IgD-negative memory B cell (primary cell): ENCODE data around the gene CLEC2L. TPM values are rescaled to one million over a fixed set of nuclear protein-coding genes. Genes with fewer than 3 reads are reported as not detected.

ENCODE experiments used
- H3K27ac Mint-ChIP-seq, 3 donors: one replicate each; pipeline ENCODE4 v1.8.0; 2020 to 2022; ENCODE audit warnings: mild to moderate bottlenecking in 3 of 3, mixed read lengths in 3 of 3, moderate library complexity in 1 of 3
- H3K27me3 Mint-ChIP-seq: one replicate; pipeline ENCODE4 v1.8.0; 2021; ENCODE audit warnings: mixed read lengths
- H3K36me3 Mint-ChIP-seq: one replicate; pipeline ENCODE4 v1.8.0; 2020; ENCODE audit warnings: mild to moderate bottlenecking, mixed read lengths
- H3K4me1 Mint-ChIP-seq, 3 donors: one replicate each; pipeline ENCODE4 v1.8.0; 2020 to 2022; ENCODE audit warnings: mixed read lengths in 3 of 3, mild to moderate bottlenecking in 1 of 3
- H3K4me3 Mint-ChIP-seq, 4 donors: one replicate each; pipeline ENCODE4 v1.8.0; 2020 to 2022; ENCODE audit warnings: mild to moderate bottlenecking in 4 of 4, mixed read lengths in 4 of 4, moderate library complexity in 3 of 4
- H3K9me3 Mint-ChIP-seq, 3 donors: one replicate each; pipeline ENCODE4 v1.8.0; 2020 to 2021; ENCODE audit warnings: mixed read lengths in 3 of 3, mild to moderate bottlenecking in 1 of 3
- polyA plus RNA-seq: library from polyadenylated mRNA; unstranded; fragments of 300-500 nt; fragmentation: Illumina TruSeq; gene quantifications from one replicate; pipeline ENCODE4 v1.2.3, GENCODE V29; 2021

CLEC2L gene
- polyA plus RNA-seq, 1 donor from 2014 or later: not detected

DNA sequence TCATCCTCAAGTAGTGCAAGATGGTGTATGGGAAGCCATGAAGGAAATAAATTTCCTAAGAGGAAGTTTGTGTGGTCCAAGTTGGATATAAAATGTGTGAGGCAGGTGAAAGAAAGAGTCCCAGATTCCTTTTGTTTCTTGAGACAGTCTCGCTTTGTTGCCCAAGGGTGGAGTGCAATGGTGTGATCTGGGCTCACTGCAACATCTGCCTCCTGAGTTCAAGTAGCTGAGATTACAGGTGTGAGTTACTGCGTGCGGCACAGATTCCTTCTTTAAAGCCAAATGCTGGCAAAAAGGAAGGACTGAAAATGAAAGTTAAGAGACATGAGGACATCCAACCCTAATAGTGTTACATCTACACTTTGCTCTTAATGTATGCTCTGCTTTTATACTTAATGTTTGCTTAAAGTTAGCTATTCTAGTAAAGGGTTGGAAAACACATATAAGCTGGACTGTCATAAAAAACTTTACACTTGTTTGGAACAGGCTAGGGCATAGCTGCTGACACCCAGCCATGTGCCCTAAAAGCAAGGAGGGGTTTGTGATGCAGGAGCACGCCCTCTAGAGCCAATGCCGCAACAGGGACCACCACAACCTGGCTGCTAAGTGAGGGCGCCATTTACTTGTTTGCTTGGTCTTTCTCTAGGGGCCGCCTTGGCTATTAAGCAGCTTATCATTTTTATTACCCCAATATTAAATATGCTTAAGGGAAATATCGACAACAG, 34.5 kb downstream of the CLEC2L start:
- Mint-ChIP-seq H3K9me3 (peaks cover 0 to 4% (median 0%) of the 10 kb centered on the region in 3 donors), H3K4me3 (no peak overlapping the region), H3K27ac (peak overlapping the region in 1 of 3 donors; percentile 59), H3K4me1 (peaks cover 0 to 2% (median 0%) of the 10 kb centered on the region in 3 donors), H3K27me3 (peaks cover 6% of the 10 kb centered on the region), H3K36me3 (peaks cover 10% of the 10 kb centered on the region)

DNA sequence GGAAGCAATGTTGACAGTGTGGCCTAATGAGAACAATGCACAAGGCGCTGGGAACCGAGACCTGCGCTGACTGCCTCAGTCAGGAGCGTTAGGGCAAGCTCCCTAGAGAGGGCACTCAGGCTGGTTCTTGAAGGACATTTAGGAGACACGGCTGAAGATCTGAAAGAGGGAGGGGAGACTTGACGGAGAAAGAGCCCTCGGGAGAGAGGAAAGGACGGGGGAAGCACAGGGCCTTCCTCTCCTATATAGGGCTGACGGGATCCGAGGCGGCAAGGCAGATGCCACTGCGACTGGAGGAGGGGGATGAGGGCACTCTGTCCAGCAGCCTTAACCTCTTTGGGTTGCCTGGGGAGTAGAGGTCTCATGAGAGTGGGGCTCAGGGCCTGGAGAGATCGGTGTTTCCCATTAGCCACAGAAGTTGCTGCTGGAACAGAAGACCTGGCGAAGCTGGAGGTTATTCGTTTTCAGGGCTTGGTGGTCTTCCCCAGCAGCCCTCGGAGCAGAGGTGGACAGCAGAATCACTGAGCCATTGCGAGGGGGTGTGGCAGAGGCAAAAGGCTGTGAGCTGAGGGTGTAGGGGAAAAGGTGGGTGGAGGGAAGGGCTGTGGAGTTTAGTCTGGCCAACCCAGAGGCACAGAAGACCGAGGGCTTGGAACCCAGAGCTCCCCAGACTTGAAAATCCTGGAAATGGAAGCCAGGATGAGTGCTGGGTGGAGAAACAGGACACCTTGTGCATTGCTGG, 36.0 kb downstream of the CLEC2L start:
- peak overlapping the region in 1 of 3 donors; percentile 51 for H3K27ac Mint-ChIP-seq
- peaks cover 4% of the 10 kb centered on the region for H3K27me3 Mint-ChIP-seq
- H3K36me3 Mint-ChIP-seq: peaks cover 13% of the 10 kb centered on the region
- H3K4me1 Mint-ChIP-seq: peaks cover 0 to 2% (median 0%) of the 10 kb centered on the region in 3 donors
- H3K9me3 Mint-ChIP-seq: peaks cover 0 to 4% (median 0%) of the 10 kb centered on the region in 3 donors
- peak overlapping the region in 1 of 4 donors; percentile 25 for H3K4me3 Mint-ChIP-seq

- Mint-ChIP-seq H3K36me3 (peaks cover 13% of the 10 kb centered on the region), H3K4me3 (no peak overlapping the region), H3K27ac (peak overlapping the region in 1 of 3 donors; percentile 51), H3K4me1 (peaks cover 0 to 2% (median 0%) of the 10 kb centered on the region in 3 donors), H3K9me3 (peaks cover 0 to 4% (median 0%) of the 10 kb centered on the region in 3 donors), H3K27me3 (peaks cover 4% of the 10 kb centered on the region)
Measured at GRCh38 chr7:139560199-139560598, 36.7 kb downstream of the CLEC2L start.

DNA sequence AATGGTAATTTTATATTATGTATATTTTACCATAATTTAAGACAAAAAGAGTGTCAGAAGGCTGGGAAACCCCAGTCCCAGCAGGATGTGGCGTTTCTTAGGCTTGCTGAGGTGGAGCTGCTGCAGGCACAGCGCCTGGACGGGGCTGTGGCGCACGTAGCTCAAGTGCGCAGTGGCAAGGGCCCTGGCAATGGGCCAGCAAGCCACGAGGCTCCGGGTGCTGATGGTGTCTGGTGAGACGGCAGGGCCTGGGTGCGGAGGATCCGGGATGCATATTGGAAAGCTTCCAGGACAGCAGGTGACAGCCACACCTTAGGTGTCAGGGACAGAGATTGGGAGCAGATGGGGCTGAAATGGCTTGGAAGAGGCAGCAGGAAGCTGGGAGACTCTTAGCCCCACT, 37.2 kb downstream of the CLEC2L start:
- Mint-ChIP-seq H3K36me3 (peaks cover 13% of the 10 kb centered on the region), H3K9me3 (peaks cover 0 to 4% (median 0%) of the 10 kb centered on the region in 3 donors), H3K4me1 (peaks cover 0 to 2% (median 0%) of the 10 kb centered on the region in 3 donors), H3K27me3 (peaks cover 4% of the 10 kb centered on the region), H3K27ac (no peak overlapping the region), H3K4me3 (no peak overlapping the region)

GRCh38 chr7:139562491-139562890, 39.0 kb downstream of the CLEC2L start:
- H3K27ac Mint-ChIP-seq: peak overlapping the region in 2 of 3 donors; percentile 2 to 30

DNA sequence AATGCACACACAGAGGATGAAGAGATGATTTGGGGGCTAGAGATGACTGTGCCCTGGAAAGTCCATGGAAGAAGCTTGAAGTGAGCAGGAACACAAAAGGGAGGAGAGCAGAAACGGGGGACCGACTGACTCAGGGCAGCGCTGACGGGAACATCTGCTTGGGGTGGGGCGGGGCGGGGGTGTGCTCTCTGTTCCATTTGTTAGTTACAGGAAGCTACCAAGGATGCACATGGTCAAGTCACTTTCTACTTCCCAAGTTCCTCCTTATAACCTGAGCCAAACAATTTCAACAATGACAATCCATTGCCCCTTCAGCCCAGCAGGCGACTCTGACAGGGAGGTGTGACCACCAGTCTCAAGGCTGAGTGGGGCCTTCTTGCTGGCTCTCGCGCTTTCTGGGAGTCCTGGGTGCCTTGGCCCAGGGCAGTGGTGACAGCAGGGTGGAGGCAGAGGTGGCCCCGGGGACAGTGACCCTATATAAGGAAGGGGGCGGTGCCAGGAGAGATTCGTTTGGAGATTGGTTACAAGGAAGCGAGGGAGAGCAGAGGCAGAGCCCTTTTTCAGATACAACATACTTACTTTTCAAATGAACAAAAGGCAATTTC, 39.6 kb downstream of the CLEC2L start:
- Mint-ChIP-seq H3K27me3 (peaks cover 4% of the 10 kb centered on the region), H3K4me1 (peaks cover 0 to 2% (median 0%) of the 10 kb centered on the region in 3 donors), H3K9me3 (peaks cover 0 to 4% (median 0%) of the 10 kb centered on the region in 3 donors), H3K4me3 (no peak overlapping the region), H3K27ac (peak overlapping the region in 1 of 3 donors; percentile 2), H3K36me3 (peaks cover 13% of the 10 kb centered on the region)

More at GRCh38 chr7:139562491-139562890, 39.0 kb downstream of the CLEC2L start:
- peaks cover 4% of the 10 kb centered on the region for H3K27me3 Mint-ChIP-seq
- H3K36me3 Mint-ChIP-seq: peaks cover 13% of the 10 kb centered on the region
- H3K4me3 Mint-ChIP-seq: no peak overlapping the region
- H3K4me1 Mint-ChIP-seq: peaks cover 0 to 2% (median 0%) of the 10 kb centered on the region in 3 donors
- peaks cover 0 to 4% (median 0%) of the 10 kb centered on the region in 3 donors for H3K9me3 Mint-ChIP-seq

- peaks cover 0 to 4% (median 0%) of the 10 kb centered on the region in 3 donors for H3K9me3 Mint-ChIP-seq
- peaks cover 0 to 2% (median 0%) of the 10 kb centered on the region in 3 donors for H3K4me1 Mint-ChIP-seq
- H3K27me3 Mint-ChIP-seq: peaks cover 4% of the 10 kb centered on the region
- H3K27ac Mint-ChIP-seq: no peak overlapping the region
- H3K4me3 Mint-ChIP-seq: no peak overlapping the region
- peaks cover 13% of the 10 kb centered on the region for H3K36me3 Mint-ChIP-seq
Measured at GRCh38 chr7:139563856-139564255, 40.4 kb downstream of the CLEC2L start.

DNA sequence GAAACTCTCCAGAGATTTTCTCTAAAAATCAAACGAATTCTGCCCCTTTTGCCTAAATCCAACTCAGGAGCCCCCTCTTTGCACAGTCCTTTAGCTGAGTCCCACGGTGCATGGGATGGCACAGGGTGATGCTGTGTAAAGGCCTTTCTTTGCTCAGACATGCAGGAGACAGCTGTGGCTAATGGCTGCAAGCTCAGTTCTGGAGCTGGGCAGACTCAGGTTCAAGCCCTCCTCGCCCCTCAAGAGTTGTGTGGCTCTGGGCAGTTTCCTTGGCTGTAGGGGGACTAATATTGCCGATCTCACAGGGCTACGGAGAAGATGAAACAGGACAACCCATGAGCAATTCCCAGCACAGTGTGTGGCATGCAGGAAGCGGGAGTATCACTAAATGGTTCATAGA, 42.6 kb downstream of the CLEC2L start:
- peaks cover 11% of the 10 kb centered on the region for H3K36me3 Mint-ChIP-seq
- H3K27ac Mint-ChIP-seq: peak overlapping the region in 1 of 3 donors; percentile 18
- H3K4me1 Mint-ChIP-seq: peaks cover 0 to 2% (median 0%) of the 10 kb centered on the region in 3 donors
- H3K9me3 Mint-ChIP-seq: no peaks in the 10 kb centered on the region
- no peak overlapping the region for H3K4me3 Mint-ChIP-seq
- H3K27me3 Mint-ChIP-seq: no peaks in the 10 kb centered on the region

- Mint-ChIP-seq H3K4me3 (peak overlapping the region in 1 of 4 donors; percentile 12), H3K9me3 (no peaks in the 10 kb centered on the region), H3K27me3 (no peaks in the 10 kb centered on the region), H3K36me3 (peaks cover 11% of the 10 kb centered on the region), H3K27ac (peak overlapping the region in 1 of 3 donors; percentile 19), H3K4me1 (peaks cover 0 to 2% (median 0%) of the 10 kb centered on the region in 3 donors)
Measured at GRCh38 chr7:139566736-139567646, 43.5 kb downstream of the CLEC2L start.

GRCh38 chr7:139567647-139568345, 44.3 kb downstream of the CLEC2L start:
- Mint-ChIP-seq H3K4me3 (no peak overlapping the region), H3K9me3 (no peaks in the 10 kb centered on the region), H3K27me3 (no peaks in the 10 kb centered on the region), H3K27ac (peak overlapping the region in 1 of 3 donors; percentile 67), H3K36me3 (peaks cover 6% of the 10 kb centered on the region), H3K4me1 (peaks cover 0 to under 1% (median 0%) of the 10 kb centered on the region in 3 donors)

GRCh38 chr7:139568346-139568675, 44.8 kb downstream of the CLEC2L start:
- Mint-ChIP-seq H3K36me3 (peaks cover 5% of the 10 kb centered on the region), H3K4me3 (no peak overlapping the region), H3K27me3 (no peaks in the 10 kb centered on the region), H3K4me1 (no peaks in the 10 kb centered on the region), H3K9me3 (no peaks in the 10 kb centered on the region), H3K27ac (no peak overlapping the region)

- H3K36me3 Mint-ChIP-seq: peaks cover 4% of the 10 kb centered on the region
- H3K4me1 Mint-ChIP-seq: no peaks in the 10 kb centered on the region
- no peak overlapping the region for H3K27ac Mint-ChIP-seq
- H3K9me3 Mint-ChIP-seq: no peaks in the 10 kb centered on the region
- no peaks in the 10 kb centered on the region for H3K27me3 Mint-ChIP-seq
- no peak overlapping the region for H3K4me3 Mint-ChIP-seq
Measured at GRCh38 chr7:139568813-139569490, 45.5 kb downstream of the CLEC2L start.

DNA sequence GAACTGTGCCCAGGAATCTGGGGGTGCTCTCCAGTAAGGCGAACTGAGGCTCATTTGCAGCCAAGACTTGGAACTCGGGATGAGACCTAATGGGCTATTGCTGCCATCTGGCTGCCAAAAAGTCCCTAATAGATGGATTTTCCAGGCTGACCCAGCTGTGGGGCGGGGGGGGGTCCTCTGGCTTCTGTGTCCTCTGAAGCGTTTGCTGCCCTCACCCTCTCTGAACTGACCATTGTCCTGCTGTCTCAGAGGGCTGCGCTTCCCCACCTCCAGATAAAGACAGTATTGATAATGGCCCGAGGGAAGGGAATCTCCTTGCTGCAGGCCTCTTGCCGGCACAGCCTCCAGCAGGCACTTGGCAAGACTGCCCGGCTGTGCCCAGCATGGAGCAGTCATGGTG, 46.6 kb downstream of the CLEC2L start:
- Mint-ChIP-seq H3K4me3 (no peak overlapping the region), H3K4me1 (no peaks in the 10 kb centered on the region), H3K27ac (no peak overlapping the region), H3K27me3 (no peaks in the 10 kb centered on the region), H3K9me3 (no peaks in the 10 kb centered on the region), H3K36me3 (peaks cover 3% of the 10 kb centered on the region)
